ENCODE results near the gene RSRC1.

RSRC1 gene

GRCh38 chr3:158085358-158085757, 24.5 kb upstream of the RSRC1 start:
- ChIA-PET POLR2A (no interaction called here), CTCF (interaction anchor here (1.2 to 2.1 kb wide), 4 partner anchors 9 to 479 kb away, joined by 3 to 5 read pairs (median 4); no protein-coding TSS in a partner anchor)
- TF ChIP-seq CTCF (IDR thresholded peaks at IDR 0.05; ENCODE audit: insufficient read depth, low read length, missing control alignments), result no peak
- H3K4me3 ChIP-seq (ENCODE audit: low read depth, low read length), result no peak overlapping the region
- no peak for DNase-seq (ENCODE audit: low read depth, low spot score)

- no peak for TF ChIP-seq CTCF (IDR thresholded peaks at IDR 0.05; ENCODE audit: insufficient read depth, low read length, missing control alignments)
- no peak for DNase-seq (ENCODE audit: low read depth, low spot score)
- ChIA-PET POLR2A (no interaction called here), CTCF (interaction anchor here (1.5 kb wide), 1 partner anchor 448 kb away, joined by 3 read pairs; no protein-coding TSS in a partner anchor)
- H3K4me3 ChIP-seq (ENCODE audit: low read depth, low read length), result no peak overlapping the region
Observed at GRCh38 chr3:158085931-158086330, 24.0 kb upstream of the RSRC1 start.

- no peak for TF ChIP-seq CTCF (IDR thresholded peaks at IDR 0.05; ENCODE audit: insufficient read depth, low read length, missing control alignments)
- no peak overlapping the region for H3K4me3 ChIP-seq (ENCODE audit: low read depth, low read length)
- CTCF ChIA-PET, result interaction anchor here (1.5 kb wide), 1 partner anchor 447 kb away, joined by 3 read pairs; no protein-coding TSS in a partner anchor
- POLR2A ChIA-PET, result no interaction called here
- DNase-seq (ENCODE audit: low read depth, low spot score), result no peak
Observed at GRCh38 chr3:158086361-158086760, 23.5 kb upstream of the RSRC1 start.

- TF ChIP-seq CTCF (IDR thresholded peaks at IDR 0.05; ENCODE audit: insufficient read depth, low read length, missing control alignments), result no peak
- no peak for DNase-seq (ENCODE audit: low read depth, low spot score)
- CTCF ChIA-PET, result no interaction called here
- no peak overlapping the region for H3K4me3 ChIP-seq (ENCODE audit: low read depth, low read length)
- POLR2A ChIA-PET, result no interaction called here
Observed at GRCh38 chr3:158086776-158087175, 23.1 kb upstream of the RSRC1 start.

- TF ChIP-seq CTCF (IDR thresholded peaks at IDR 0.05; ENCODE audit: insufficient read depth, low read length, missing control alignments), result peak; percentile 57
- no peak overlapping the region for H3K4me3 ChIP-seq (ENCODE audit: low read depth, low read length)
- ChIA-PET POLR2A (interaction anchor here (0.6 kb wide), 2 partner anchors 14 to 380 kb away, joined by 3 read pairs; no protein-coding TSS in a partner anchor), CTCF (interaction anchor here (0.9 to 2.0 kb wide), 9 partner anchors 9 to 442 kb away, joined by 3 to 18 read pairs (median 4); partner anchors contain the start of gene RSRC1)
- DNase-seq (ENCODE audit: low read depth, low spot score), result no peak
Observed at GRCh38 chr3:158091531-158091930, 18.4 kb upstream of the RSRC1 start.

GRCh38 chr3:158093526-158093925, 16.4 kb upstream of the RSRC1 start:
- DNase-seq (ENCODE audit: low read depth, low spot score), result no peak
- ChIA-PET POLR2A (no interaction called here), CTCF (interaction anchor here (1.0 to 2.1 kb wide), 3 partner anchors 9 to 341 kb away, joined by 3 to 13 read pairs (median 4); no protein-coding TSS in a partner anchor)
- TF ChIP-seq CTCF (IDR thresholded peaks at IDR 0.05; ENCODE audit: insufficient read depth, low read length, missing control alignments), result no peak
- H3K4me3 ChIP-seq (ENCODE audit: low read depth, low read length), result no peak overlapping the region

Data from AG04449 (cell line).